K562 (cell line): ENCODE results near the gene MEIS2. TPM values are rescaled to one million over a fixed set of nuclear protein-coding genes. Genes with fewer than 3 reads are reported as not detected.

Experiments
- ATAC-seq: fragments of 200-7000 bp; cut with Tn5 transposase; 3 replicates; pipeline ENCODE4 v1.9.1; 2020; ENCODE audit warnings: moderate library complexity
- BruUV-seq: library from RNA; stranded (reverse); fragments of 400-500 nt; replicated peaks from 2 replicates; lab custom pipeline; 2021; lab: Mats Ljungman, UMichigan
- CTCF ChIA-PET: fragments of 300-600 bp; formaldehyde crosslinking; extraction: SDS; loops from one replicate; lab custom pipeline; 2021; ENCODE audit warnings: low intra/inter-chr PET ratio; lab: Yijun Ruan, JAX
- POLR2A ChIA-PET: fragments of 300-600, 350-650 bp; sonication (Branson Sonifier 250); formaldehyde crosslinking; extraction: SDS; loops from one replicate; lab custom pipeline; 2021; ENCODE audit warnings: antibody characterized with exemption, inconsistent platforms; lab: Yijun Ruan, JAX
- DNase-seq, 4 experiments: peaks; one replicate each; pipeline versions ENCODE4 v3.0.0 to v3.0.0-alpha.2; 2011 to 2018; ENCODE audit warnings: low spot score in 3 of 4, mixed read lengths in 3 of 4; ENCODE audit errors: extremely low read depth in 1 of 4
- FAIRE-seq: peaks from 2 replicates; lab custom pipeline; 2011; peaks lifted over from hg19 to GRCh38; lab: Jason Lieb, UNC
- H2AFZ ChIP-seq: 2 replicates; pipeline ENCODE4 v1.6.0; 2011; ENCODE audit warnings: low read depth, low read length, control low read depth, inconsistent platforms
- H3K27ac ChIP-seq: fragments of 200-600 bp; 3 replicates; pipeline ENCODE4 v1.8.0; 2011; ENCODE audit warnings: low read depth, mild to moderate bottlenecking, control low read depth, inconsistent platforms, low read length, moderate library complexity, mixed read lengths; ENCODE audit errors: extremely low read depth
- H3K27me3 ChIP-seq, 2 experiments: fragments of 300-600 bp in 1 of 2; 2 replicates in 1 of 2; 3 replicates in 1 of 2; pipeline versions ENCODE4 v1.6.0 to v1.8.0; 2011; ENCODE audit warnings: inconsistent platforms in 2 of 2, low read length in 2 of 2, mild to moderate bottlenecking in 1 of 2, mixed read lengths in 1 of 2, moderate library complexity in 1 of 2; ENCODE audit not compliant: control insufficient read depth in 2 of 2, insufficient read depth in 2 of 2
- H3K36me3 ChIP-seq: fragments of 300-600 bp; 3 replicates; pipeline ENCODE4 v1.8.0; 2011; ENCODE audit warnings: mild to moderate bottlenecking, low read length, inconsistent platforms; ENCODE audit not compliant: control insufficient read depth, insufficient read depth
- H3K4me1 ChIP-seq, 2 experiments: fragments of 200-600 bp in 1 of 2; replicated peaks in 1 of 2; 2 replicates in 1 of 2; 3 replicates in 1 of 2; pipeline versions ENCODE4 v1.5.1 to v1.8.0; 2011; ENCODE audit warnings: inconsistent platforms in 2 of 2, low read length in 2 of 2, mild to moderate bottlenecking in 1 of 2, mixed read lengths in 1 of 2, moderate library complexity in 1 of 2; ENCODE audit not compliant: control insufficient read depth in 2 of 2, insufficient read depth in 2 of 2
- H3K4me2 ChIP-seq: 2 replicates; pipeline ENCODE4 v1.6.1; 2011; ENCODE audit warnings: low read length, control low read depth, inconsistent platforms, mixed read lengths; ENCODE audit not compliant: insufficient read depth
- H3K4me3 ChIP-seq: fragments of 200-600 bp; sonication (generic), shearing (Covaris generic); 2 replicates; pipeline ENCODE4 v1.5.1; 2016; ENCODE audit warnings: control low read depth, inconsistent platforms
- H3K79me2 ChIP-seq: fragments of 200-600 bp; 3 replicates; pipeline ENCODE4 v1.8.0; 2011; ENCODE audit warnings: low read length, inconsistent platforms; ENCODE audit not compliant: control insufficient read depth, insufficient read depth
- H3K9ac ChIP-seq, 2 experiments: 2 replicates each; pipeline versions ENCODE4 v1.6.0 to v1.6.1; 2011; ENCODE audit warnings: low read depth in 2 of 2, low read length in 2 of 2, control low read depth in 1 of 2, inconsistent platforms in 1 of 2, mild to moderate bottlenecking in 1 of 2, mixed read lengths in 1 of 2; ENCODE audit not compliant: insufficient read depth in 1 of 2
- H3K9me1 ChIP-seq: one replicate; pipeline ENCODE4 v1.6.0; 2011; ENCODE audit warnings: inconsistent platforms, mild to moderate bottlenecking, low read length, moderate library complexity; ENCODE audit not compliant: control insufficient read depth, insufficient read depth
- H3K9me3 ChIP-seq: replicated peaks from 2 replicates; pipeline ENCODE4 v1.5.1; 2011; ENCODE audit warnings: low read depth, low read length, inconsistent platforms; ENCODE audit not compliant: control insufficient read depth, insufficient read depth
- H4K20me1 ChIP-seq: replicated peaks from 2 replicates; pipeline ENCODE4 v1.6.1; 2011; ENCODE audit warnings: low read length, inconsistent platforms, mixed read lengths; ENCODE audit not compliant: control insufficient read depth, insufficient read depth
- BDP1 ChIP-seq: IDR thresholded peaks from 3 replicates; pipeline ENCODE4 v1.6.1; 2011; ENCODE audit not compliant: insufficient read length, insufficient read depth
- CBX5 ChIP-seq: IDR thresholded peaks from 2 replicates; pipeline ENCODE4 v1.6.1; 2014; ENCODE audit warnings: low read depth, borderline replicate concordance
- CHD1 ChIP-seq: fragments of 200-600 bp; sonication (generic); IDR thresholded peaks from one replicate; pipeline ENCODE4 v1.6.1; 2012; ENCODE audit warnings: mild to moderate bottlenecking, moderate library complexity, low read length, inconsistent platforms
- POLR3A ChIP-seq: IDR thresholded peaks from 2 replicates; pipeline ENCODE4 v1.6.1; 2011; ENCODE audit warnings: borderline replicate concordance, mild to moderate bottlenecking, moderate library complexity; ENCODE audit not compliant: insufficient read length, insufficient read depth; ENCODE audit errors: extremely low read depth
- SMAD4 ChIP-seq: fragments of 250-450 bp; sonication (Bioruptor Pico); conservative IDR thresholded peaks from 2 replicates; pipeline ENCODE4 v1.8.0; 2021; ENCODE audit warnings: inconsistent platforms, mild to moderate bottlenecking, moderate library complexity
- SRSF3 ChIP-seq: fragments of 200-400 bp; formaldehyde crosslinking; IDR thresholded peaks from 2 replicates; pipeline ENCODE4 v1.6.1; 2016; ENCODE audit warnings: mild to moderate bottlenecking, low read length, moderate library complexity; ENCODE audit not compliant: insufficient read depth
- ZNF232 ChIP-seq: sonication (generic); formaldehyde crosslinking; IDR thresholded peaks from 2 replicates; pipeline ENCODE4 v1.8.0; 2022; ENCODE audit warnings: mild to moderate bottlenecking, missing genetic modification reagents
- ZNF512 ChIP-seq: IDR thresholded peaks from 2 replicates; pipeline ENCODE4 v1.6.1; 2016; ENCODE audit warnings: missing genetic modification characterization, missing compliant biosample characterization
- WGBS: fragments of 100-300 bp; shearing (Covaris generic); methylation state at CpG from one replicate; pipeline ENCODE4 v1.1.6; 2016; ENCODE audit warnings: low coverage, mixed read lengths; ENCODE audit not compliant: insufficient coverage; ENCODE audit errors: missing lambda C conversion rate; 5-methylcytosine and 5-hydroxymethylcytosine counted together
- in situ Hi-C: fragments of 300-500 bp; cut with MboI; formaldehyde crosslinking; loops from 4 replicates; pipeline ENCODE4 v1.15.0; 2018; ENCODE audit warnings: inconsistent platforms, mixed read lengths
- intact Hi-C: fragments of 100-400 bp; cut with micrococcal nuclease; formaldehyde crosslinking; loops from 2 replicates; pipeline ENCODE4 v1.14.2; 2022
- polyA plus RNA-seq, 8 experiments: library from polyadenylated mRNA; depleted of rRNA in 4 of 8; stranded (reverse) in 5 of 8; unstranded in 3 of 8; fragments of >200 nt; fragmentation: Nextera tagmentation in 2 of 8; fragmentation: Illumina TruSeq in 1 of 8; extraction: Ambion mirVana in 2 of 8; extraction: Trizol in 1 of 8; gene quantifications; 2 replicates each; pipeline versions ENCODE4 v1.2.1 to v1.2.3, GENCODE V29; 2011 to 2014; ENCODE audit warnings: inconsistent platforms in 1 of 8, missing spikeins in 1 of 8
- total RNA-seq, 7 experiments: library from RNA; depleted of rRNA in 6 of 7; stranded (reverse); fragments of >200 nt in 6 of 7; fragmentation: Illumina TruSeq in 2 of 7; extraction: Trizol in 2 of 7; gene quantifications; 2 replicates each; pipeline versions ENCODE4 v1.2.1 to v1.2.3, GENCODE V29; 2011 to 2021; ENCODE audit warnings: low replicate concordance in 1 of 7
- TF ChIP-seq, protein P1 (sequence below), 2 experiments: IDR thresholded peaks in 1 of 2; conservative IDR thresholded peaks in 1 of 2; 2 replicates each; pipeline ENCODE4 v1.6.1; 2016; ENCODE audit warnings: low read depth in 2 of 2, mild to moderate bottlenecking in 1 of 2, missing compliant biosample characterization in 1 of 2, missing genetic modification characterization in 1 of 2, moderate library complexity in 1 of 2
- TF ChIP-seq, protein P2 (sequence below): sonication (generic); formaldehyde crosslinking; IDR thresholded peaks from 2 replicates; pipeline ENCODE4 v1.8.1; 2022; ENCODE audit warnings: missing genetic modification reagents
- TF ChIP-seq, protein P3 (sequence below), 3 experiments: fragments of 200-800 bp in 1 of 3; sonication (Bioruptor generic) in 1 of 3; sonication (generic) in 1 of 3; formaldehyde crosslinking in 1 of 3; IDR thresholded peaks; 2 replicates each; pipeline versions ENCODE4 v1.6.1 to v1.8.0; 2016 to 2022; ENCODE audit warnings: mild to moderate bottlenecking in 2 of 3, missing compliant biosample characterization in 2 of 3, missing genetic modification characterization in 2 of 3, missing genetic modification reagents in 1 of 3

Gene MEIS2
- total and polyA plus RNA-seq, 9 of the 15 experiments (the other 6 are each of a cell fraction or from before 2014, with no cell fraction given), result 7.5 to 64.2 (median 22.3) TPM

DNA sequence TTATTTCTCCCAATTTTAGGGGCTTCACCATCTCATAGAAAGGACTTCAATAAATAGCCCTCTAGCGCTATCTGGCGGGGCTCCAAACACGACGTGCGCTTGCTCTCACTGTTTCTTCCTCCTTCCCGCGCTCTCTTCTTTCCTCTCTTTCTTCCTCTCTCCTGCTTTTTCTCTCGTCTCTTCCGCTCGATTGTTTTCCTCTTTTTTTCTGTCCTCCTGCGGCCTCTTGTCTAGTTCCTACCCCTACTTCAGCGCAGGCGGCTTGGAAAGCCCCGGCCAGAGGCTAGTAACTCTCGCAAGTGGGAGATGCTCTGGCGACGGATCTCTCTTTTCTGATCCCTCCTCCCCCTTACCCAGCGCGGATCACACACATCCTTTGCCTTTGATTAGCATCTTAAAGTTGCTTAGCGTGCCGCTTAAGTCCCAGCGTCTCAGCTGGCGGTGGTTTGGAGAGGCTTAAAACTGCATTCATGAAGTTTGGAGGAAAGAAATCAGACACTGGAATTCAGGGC, 6.2 kb upstream of the MEIS2 start (continued):
- TF ChIP-seq, protein P1, sequence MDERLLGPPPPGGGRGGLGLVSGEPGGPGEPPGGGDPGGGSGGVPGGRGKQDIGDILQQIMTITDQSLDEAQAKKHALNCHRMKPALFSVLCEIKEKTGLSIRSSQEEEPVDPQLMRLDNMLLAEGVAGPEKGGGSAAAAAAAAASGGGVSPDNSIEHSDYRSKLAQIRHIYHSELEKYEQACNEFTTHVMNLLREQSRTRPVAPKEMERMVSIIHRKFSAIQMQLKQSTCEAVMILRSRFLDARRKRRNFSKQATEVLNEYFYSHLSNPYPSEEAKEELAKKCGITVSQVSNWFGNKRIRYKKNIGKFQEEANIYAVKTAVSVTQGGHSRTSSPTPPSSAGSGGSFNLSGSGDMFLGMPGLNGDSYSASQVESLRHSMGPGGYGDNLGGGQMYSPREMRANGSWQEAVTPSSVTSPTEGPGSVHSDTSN (CRISPR knock-in tag; IDR thresholded peaks at IDR 0.05; ENCODE audit: low read depth), result no peak
- TF ChIP-seq, protein P1 (tag; conservative IDR thresholded peaks at IDR 0.05; ENCODE audit: low read depth), result no peak
- TF ChIP-seq BDP1, result no peak

DNA sequence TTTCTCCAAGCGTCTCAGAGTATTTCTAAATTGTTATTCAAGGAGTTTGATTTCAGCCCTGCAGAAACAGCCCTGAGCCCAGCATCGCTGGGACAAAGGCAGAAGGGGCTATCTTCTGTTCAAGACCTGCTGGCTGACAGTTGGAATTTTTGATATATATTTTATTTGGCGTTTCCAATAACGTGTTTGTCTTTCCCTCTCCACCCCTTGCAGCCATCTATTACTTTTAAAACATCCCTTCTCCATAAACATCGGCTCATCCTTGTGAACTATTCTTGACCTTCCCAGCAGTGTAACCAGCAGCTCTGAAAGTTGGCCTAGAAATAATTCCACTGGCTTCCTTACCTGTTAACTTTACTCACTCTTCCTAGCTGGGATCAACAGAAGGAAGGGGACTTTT, 5.5 kb upstream of the MEIS2 start:
- no TSS peak for BruUV-seq
- Histone ChIP-seq H3K9ac (no peak overlapping the region), H3K9me3 (no peaks in the 10 kb centered on the region), H3K27me3 (no peaks in the 10 kb centered on the region), H3K4me1 (peaks cover 7 to 31% of the 10 kb centered on the region in 2 experiments; a peak in 3 of 5 replicates), H3K4me3 (no peak overlapping the region), H3K79me2 (peaks cover 7% of the 10 kb centered on the region), H4K20me1 (no peaks in the 10 kb centered on the region), H3K9me1 (no peaks in the 10 kb centered on the region), H3K27ac (no peak overlapping the region), H2AFZ (no peak overlapping the region), H3K4me2 (no peak overlapping the region), H3K36me3 (no peaks in the 10 kb centered on the region)
- DNase-seq (no peak), FAIRE-seq (no peak), ATAC-seq (no peak)
- intact Hi-C loops (loop anchor here (1.0 to 10.0 kb wide), 3 partner anchors 161 to 604 kb away; no protein-coding TSS in a partner anchor), in situ Hi-C loops (loop anchor here (10.0 to 25.0 kb wide), 2 partner anchors 221 to 1569 kb away; partner anchors contain the start of gene DPH6)
- CTCF ChIA-PET, result interaction anchor here (0.6 to 3.1 kb wide), 2 partner anchors 222 to 1815 kb away, joined by 3 to 11 read pairs; no protein-coding TSS in a partner anchor
- POLR2A ChIA-PET, result interaction anchor here (0.7 kb wide), 1 partner anchor 173 kb away, joined by 3 read pairs; no protein-coding TSS in a partner anchor
- 59% methylated on average over 5 of the region's 5 CpGs for WGBS
- TF ChIP-seq CHD1 (no peak), SMAD4 (CRISPR knock-in tag) (no peak), ZNF512 (tag) (no peak), ZNF232 (CRISPR knock-in tag) (no peak), POLR3A (no peak), SRSF3 (no peak), CBX5 (no peak)
- TF ChIP-seq, protein P2, sequence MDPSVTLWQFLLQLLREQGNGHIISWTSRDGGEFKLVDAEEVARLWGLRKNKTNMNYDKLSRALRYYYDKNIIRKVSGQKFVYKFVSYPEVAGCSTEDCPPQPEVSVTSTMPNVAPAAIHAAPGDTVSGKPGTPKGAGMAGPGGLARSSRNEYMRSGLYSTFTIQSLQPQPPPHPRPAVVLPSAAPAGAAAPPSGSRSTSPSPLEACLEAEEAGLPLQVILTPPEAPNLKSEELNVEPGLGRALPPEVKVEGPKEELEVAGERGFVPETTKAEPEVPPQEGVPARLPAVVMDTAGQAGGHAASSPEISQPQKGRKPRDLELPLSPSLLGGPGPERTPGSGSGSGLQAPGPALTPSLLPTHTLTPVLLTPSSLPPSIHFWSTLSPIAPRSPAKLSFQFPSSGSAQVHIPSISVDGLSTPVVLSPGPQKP (CRISPR knock-in tag), result no peak
- TF ChIP-seq, protein P3, sequence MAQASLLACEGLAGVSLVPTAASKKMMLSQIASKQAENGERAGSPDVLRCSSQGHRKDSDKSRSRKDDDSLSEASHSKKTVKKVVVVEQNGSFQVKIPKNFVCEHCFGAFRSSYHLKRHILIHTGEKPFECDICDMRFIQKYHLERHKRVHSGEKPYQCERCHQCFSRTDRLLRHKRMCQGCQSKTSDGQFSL (CRISPR knock-in tag; IDR thresholded peaks at IDR 0.05), result no peak
- TF ChIP-seq, protein P3 (tag; IDR thresholded peaks at IDR 0.05), result no peak
